A549 (cell line): Measurements from ENCODE around the gene COX7A2. TPM values are rescaled to one million over a fixed set of nuclear protein-coding genes. Genes with fewer than 3 reads are reported as not detected.

Experiments
- ATAC-seq, 2 experiments: fragments of 200-7000 bp in 1 of 2; fragments of >200 bp in 1 of 2; cut with Nextera tagmentation in 1 of 2; cut with Tn5 transposase in 1 of 2; 3 replicates each; pipeline versions ENCODE4 v1.8.0 to v1.9.1; 2018 to 2020; ENCODE audit warnings: mild to moderate bottlenecking in 1 of 2, moderate library complexity in 1 of 2
- CTCF ChIA-PET: fragments of 300-600 bp; sonication (Branson Sonifier 250); formaldehyde crosslinking; extraction: SDS; loops from one replicate; lab custom pipeline; 2021; ENCODE audit warnings: antibody characterized with exemption, inconsistent platforms; lab: Yijun Ruan, JAX
- POLR2A ChIA-PET: fragments of 350-600 bp; formaldehyde crosslinking; extraction: SDS; loops from one replicate; lab custom pipeline; 2021; ENCODE audit warnings: antibody characterized with exemption, inconsistent platforms; lab: Yijun Ruan, JAX
- DNase-seq, 2 experiments: peaks; one replicate each; pipeline versions ENCODE4 v3.0.0 to v3.0.0-alpha.2; 2011 to 2016; ENCODE audit warnings: low read depth in 1 of 2, low spot score in 1 of 2
- FAIRE-seq: peaks from 2 replicates; lab custom pipeline; 2011; peaks lifted over from hg19 to GRCh38; lab: Jason Lieb, UNC
- H3K27ac ChIP-seq, 2 experiments: fragments of >200 bp; sonication (Bioruptor Twin); formaldehyde crosslinking; 3 replicates each; pipeline ENCODE4 v1.5.1; 2016 to 2017
- H3K4me1 ChIP-seq: fragments of >200 bp; sonication (Bioruptor Twin); formaldehyde crosslinking; 3 replicates; pipeline ENCODE4 v1.6.1; 2016
- H3K4me2 ChIP-seq: fragments of >200 bp; sonication (Bioruptor Twin); formaldehyde crosslinking; 3 replicates; pipeline ENCODE4 v1.6.1; 2016
- H3K4me3 ChIP-seq: fragments of >200 bp; sonication (Bioruptor Twin); formaldehyde crosslinking; 3 replicates; pipeline ENCODE4 v1.5.1; 2016
- H3K9me3 ChIP-seq: fragments of >200 bp; sonication (Bioruptor Twin); formaldehyde crosslinking; 3 replicates; pipeline ENCODE4 v1.6.1; 2016
- ATOH8 ChIP-seq: fragments of 250-450 bp; sonication (Bioruptor Pico); IDR thresholded peaks from 2 replicates; pipeline ENCODE4 v1.5.0; 2020; ENCODE audit warnings: low read depth, mild to moderate bottlenecking, moderate library complexity
- BCL3 ChIP-seq: fragments of >200 bp; sonication (Bioruptor Twin); formaldehyde crosslinking; IDR thresholded peaks from 3 replicates; pipeline ENCODE4 v1.6.1; 2016
- CBX2 ChIP-seq: fragments of 200-600 bp; sonication (generic); IDR thresholded peaks from 2 replicates; pipeline ENCODE4 v1.6.1; 2016; ENCODE audit warnings: low read depth, mild to moderate bottlenecking, borderline replicate concordance
- CHD2 ChIP-seq: fragments of 150-350 bp; IDR thresholded peaks from 2 replicates; pipeline ENCODE4 v1.6.1; 2014; ENCODE audit warnings: low read length; ENCODE audit not compliant: partially characterized antibody
- CHD4 ChIP-seq: fragments of 200-600 bp; sonication (generic); IDR thresholded peaks from 2 replicates; pipeline ENCODE4 v1.6.1; 2016; ENCODE audit warnings: antibody characterized with exemption, mild to moderate bottlenecking, borderline replicate concordance
- EHMT2 ChIP-seq: fragments of 200-600 bp; sonication (generic); IDR thresholded peaks from 2 replicates; pipeline ENCODE4 v1.6.1; 2016; ENCODE audit warnings: antibody characterized with exemption, low read depth, mild to moderate bottlenecking, moderate library complexity
- ELK1 ChIP-seq: fragments of 150-350 bp; IDR thresholded peaks from 2 replicates; pipeline ENCODE4 v1.6.1; 2014; ENCODE audit warnings: low read depth, mild to moderate bottlenecking, low read length
- FOSL2 ChIP-seq, 2 experiments: fragments of 450-650 bp in 1 of 2; fragments of >200 bp in 1 of 2; sonication (Bioruptor Twin) in 1 of 2; formaldehyde crosslinking; IDR thresholded peaks; 2 replicates each; pipeline versions ENCODE4 v1.5.0 to v1.6.1; 2016 to 2020; ENCODE audit warnings: mild to moderate bottlenecking in 1 of 2, moderate library complexity in 1 of 2
- HES2 ChIP-seq: fragments of >200 bp; sonication (Bioruptor Twin); formaldehyde crosslinking; IDR thresholded peaks from 2 replicates; pipeline ENCODE4 v1.6.1; 2016
- HMGXB4 ChIP-seq: fragments of 250-450 bp; sonication (Bioruptor Pico); IDR thresholded peaks from 2 replicates; pipeline ENCODE4 v1.5.0; 2021; ENCODE audit warnings: mild to moderate bottlenecking, moderate library complexity, borderline replicate concordance
- HOXA7 ChIP-seq: fragments of 250-450 bp; sonication (Bioruptor Pico); IDR thresholded peaks from 2 replicates; pipeline ENCODE4 v1.5.0; 2020; ENCODE audit warnings: mild to moderate bottlenecking, moderate library complexity
- HOXB13 ChIP-seq: fragments of 250-450 bp; sonication (Bioruptor Pico); IDR thresholded peaks from 2 replicates; pipeline ENCODE4 v1.5.0; 2020; ENCODE audit warnings: low read depth, mild to moderate bottlenecking, moderate library complexity
- JUNB ChIP-seq: fragments of >200 bp; sonication (Bioruptor Twin); formaldehyde crosslinking; IDR thresholded peaks from 2 replicates; pipeline ENCODE4 v1.6.1; 2016
- KDM1A ChIP-seq: fragments of 200-600 bp; sonication (generic); IDR thresholded peaks from 2 replicates; pipeline ENCODE4 v1.6.1; 2016; ENCODE audit warnings: low read depth, mild to moderate bottlenecking
- MAFK ChIP-seq: fragments of 450-650 bp; IDR thresholded peaks from 2 replicates; pipeline ENCODE4 v1.6.1; 2014; ENCODE audit not compliant: partially characterized antibody
- MAX ChIP-seq: IDR thresholded peaks from 2 replicates; pipeline ENCODE4 v1.6.1; 2012
- PBX3 ChIP-seq: IDR thresholded peaks from 2 replicates; pipeline ENCODE4 v1.6.1; 2012
- RARB ChIP-seq: fragments of 250-450 bp; sonication (Bioruptor Pico); IDR thresholded peaks from 2 replicates; pipeline ENCODE4 v1.8.0; 2021; ENCODE audit warnings: mild to moderate bottlenecking, moderate library complexity
- RNF2 ChIP-seq: fragments of 200-600 bp; sonication (generic); IDR thresholded peaks from 2 replicates; pipeline ENCODE4 v1.6.1; 2016; ENCODE audit warnings: low read depth, mild to moderate bottlenecking, antibody characterized with exemption, moderate library complexity, borderline replicate concordance
- SMC3 ChIP-seq: fragments of >200 bp; sonication (Bioruptor Twin); formaldehyde crosslinking; IDR thresholded peaks from 3 replicates; pipeline ENCODE4 v1.6.1; 2018; ENCODE audit warnings: inconsistent platforms
- SREBF2 ChIP-seq: fragments of 450-650 bp; IDR thresholded peaks from 2 replicates; pipeline ENCODE4 v1.6.1; 2014; ENCODE audit warnings: mild to moderate bottlenecking, moderate library complexity
- TFCP2L1 ChIP-seq: fragments of 250-450 bp; sonication (Bioruptor Pico); IDR thresholded peaks from 2 replicates; pipeline ENCODE4 v1.5.0; 2021; ENCODE audit warnings: mild to moderate bottlenecking
- USF2 ChIP-seq: fragments of 450-650 bp; IDR thresholded peaks from 2 replicates; pipeline ENCODE4 v1.6.1; 2014; ENCODE audit warnings: antibody characterized with exemption
- WGBS: methylation state at CpG from one replicate; pipeline ENCODE4 v1.1.6; 2017; ENCODE audit errors: missing lambda C conversion rate; 5-methylcytosine and 5-hydroxymethylcytosine counted together
- polyA plus RNA-seq, 4 experiments: library from polyadenylated mRNA; depleted of rRNA in 3 of 4; stranded (reverse); fragments of >200 nt; fragmentation: RNase III in 1 of 4; extraction: RNeasy Plus Mini Kit Qiagen cat#74134 plus additional on column Dnase treatment in 1 of 4; gene quantifications; 2 replicates in 3 of 4; 3 replicates in 1 of 4; pipeline ENCODE4 v1.2.3, GENCODE V29; 2011 to 2017

Gene COX7A2
- polyA plus RNA-seq, 2 of the 4 experiments (the other 2 are of a cell fraction) = 271 to 464 TPM

GRCh38 chr6:75291744-75292143, 48.1 kb upstream of the COX7A2 start:
- 79% methylated on average over 1 of the region's 1 CpG for WGBS
- Histone ChIP-seq H3K9me3 (no peaks in the 10 kb centered on the region), H3K4me3 (no peak overlapping the region), H3K4me1 (peaks cover 6% of the 10 kb centered on the region; the same call in 2 of the 3 replicates), H3K27ac (no peak overlapping the region), H3K4me2 (no peak overlapping the region)
- TF ChIP-seq KDM1A (no peak), HOXA7 (CRISPR knock-in tag) (no peak), FOSL2 (IDR thresholded peaks at IDR 0.05) (no peak), FOSL2 (CRISPR knock-in tag; IDR thresholded peaks at IDR 0.05) (no peak), TFCP2L1 (CRISPR knock-in tag) (no peak), RARB (CRISPR knock-in tag) (no peak), SMC3 (no peak), CBX2 (no peak), RNF2 (no peak)
- ChIA-PET CTCF (no interaction called here), POLR2A (no interaction called here)
- ATAC-seq (no peak), FAIRE-seq (no peak), DNase-seq (no peak)

GRCh38 chr6:75291331-75291730, 47.7 kb upstream of the COX7A2 start:
- CTCF ChIA-PET = no interaction called here
- H3K4me1 ChIP-seq = peaks cover 10% of the 10 kb centered on the region; the same call in 2 of the 3 replicates
- TF ChIP-seq RARB (CRISPR knock-in tag) (no peak), ATOH8 (CRISPR knock-in tag) (no peak), CHD4 (no peak)
- no peak overlapping the region for H3K4me2 ChIP-seq
- FAIRE-seq (no peak), DNase-seq (no peak), ATAC-seq (no peak)
- H3K27ac ChIP-seq = no peak overlapping the region
- no peak overlapping the region for H3K4me3 ChIP-seq
- no peaks in the 10 kb centered on the region for H3K9me3 ChIP-seq
- POLR2A ChIA-PET = no interaction called here
- 90% methylated on average over 2 of the region's 2 CpGs for WGBS

- no peak for DNase-seq
- H3K9me3 ChIP-seq = no peaks in the 10 kb centered on the region
- ChIA-PET POLR2A (no interaction called here), CTCF (no interaction called here)
- H3K4me1 ChIP-seq = peaks cover 15% of the 10 kb centered on the region
- WGBS = 81% methylated on average over 7 of the region's 7 CpGs
- H3K4me3 ChIP-seq = no peak overlapping the region
- H3K27ac ChIP-seq = no peak overlapping the region
- FAIRE-seq = no peak
- ATAC-seq = no peak
- H3K4me2 ChIP-seq = no peak overlapping the region
- TF ChIP-seq MAFK (no peak), HMGXB4 (CRISPR knock-in tag) (no peak), JUNB (no peak), USF2 (no peak), ATOH8 (CRISPR knock-in tag) (no peak), PBX3 (no peak), EHMT2 (no peak), BCL3 (no peak), SREBF2 (no peak), KDM1A (no peak), HOXB13 (CRISPR knock-in tag) (no peak), HES2 (no peak), ELK1 (no peak), MAX (no peak), FOSL2 (IDR thresholded peaks at IDR 0.05) (no peak), FOSL2 (CRISPR knock-in tag; IDR thresholded peaks at IDR 0.05) (no peak), CHD2 (no peak)
Measured at GRCh38 chr6:75290136-75290945, 46.7 kb upstream of the COX7A2 start.
